ENCODE measurements around the gene CCDC57. TPM values are rescaled to one million over a fixed set of nuclear protein-coding genes. Genes with fewer than 3 reads are reported as not detected.

Gene CCDC57
- total RNA-seq, 1 donor from 2014 or later = 56.6 TPM

DNA sequence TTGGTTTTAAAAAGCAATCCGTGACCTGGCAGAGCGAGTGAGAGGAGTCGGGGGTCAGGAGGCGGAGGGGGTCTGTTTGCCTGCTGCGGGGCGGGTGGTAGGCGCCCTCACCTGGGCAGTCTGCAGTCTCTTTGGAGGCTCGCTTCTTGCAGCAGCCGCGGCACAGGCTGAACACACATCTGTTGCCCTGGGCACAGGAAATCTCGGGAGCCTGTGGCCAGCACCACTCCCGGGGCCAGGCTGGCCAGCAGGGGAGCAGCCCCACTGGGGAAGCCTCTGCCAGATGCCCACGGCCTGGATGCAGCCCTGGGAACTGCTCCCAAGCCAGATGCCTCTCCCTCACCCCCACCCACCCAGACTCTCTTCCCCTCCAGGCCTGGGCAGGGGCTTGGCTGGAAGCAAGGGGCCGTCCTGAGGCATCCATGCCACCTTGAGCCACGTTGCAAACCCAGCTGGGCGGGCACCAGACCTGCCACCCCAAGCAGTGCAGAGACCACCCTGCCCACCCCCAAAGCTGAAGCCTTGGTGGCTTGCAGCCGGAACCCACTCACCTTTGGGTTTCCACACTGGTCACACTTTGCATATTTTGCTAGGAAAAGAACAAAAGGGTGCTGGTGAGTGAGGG, 154.3 kb downstream of the CCDC57 start:
- intact Hi-C loops (cut with micrococcal nuclease) = no loop called here
- no peak overlapping the region for H3K27ac Mint-ChIP-seq
- ATAC-seq (ENCODE audit: low read depth) = no peak
- peaks cover 2% of the 10 kb centered on the region for H3K4me1 Mint-ChIP-seq
- no peaks in the 10 kb centered on the region for H3K27me3 Mint-ChIP-seq
- TF ChIP-seq, protein P1, sequence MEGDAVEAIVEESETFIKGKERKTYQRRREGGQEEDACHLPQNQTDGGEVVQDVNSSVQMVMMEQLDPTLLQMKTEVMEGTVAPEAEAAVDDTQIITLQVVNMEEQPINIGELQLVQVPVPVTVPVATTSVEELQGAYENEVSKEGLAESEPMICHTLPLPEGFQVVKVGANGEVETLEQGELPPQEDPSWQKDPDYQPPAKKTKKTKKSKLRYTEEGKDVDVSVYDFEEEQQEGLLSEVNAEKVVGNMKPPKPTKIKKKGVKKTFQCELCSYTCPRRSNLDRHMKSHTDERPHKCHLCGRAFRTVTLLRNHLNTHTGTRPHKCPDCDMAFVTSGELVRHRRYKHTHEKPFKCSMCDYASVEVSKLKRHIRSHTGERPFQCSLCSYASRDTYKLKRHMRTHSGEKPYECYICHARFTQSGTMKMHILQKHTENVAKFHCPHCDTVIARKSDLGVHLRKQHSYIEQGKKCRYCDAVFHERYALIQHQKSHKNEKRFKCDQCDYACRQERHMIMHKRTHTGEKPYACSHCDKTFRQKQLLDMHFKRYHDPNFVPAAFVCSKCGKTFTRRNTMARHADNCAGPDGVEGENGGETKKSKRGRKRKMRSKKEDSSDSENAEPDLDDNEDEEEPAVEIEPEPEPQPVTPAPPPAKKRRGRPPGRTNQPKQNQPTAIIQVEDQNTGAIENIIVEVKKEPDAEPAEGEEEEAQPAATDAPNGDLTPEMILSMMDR (IDR thresholded peaks at IDR 0.05) = no peak
- H3K4me3 Mint-ChIP-seq = no peak overlapping the region
- no peak for DNase-seq
- ChIA-PET CTCF (no interaction called here), POLR2A (no interaction called here)
- peaks cover 54% of the 10 kb centered on the region for H3K36me3 Mint-ChIP-seq (ENCODE audit: low read depth)
- H3K9me3 Mint-ChIP-seq = no peaks in the 10 kb centered on the region

- no peak overlapping the region for H3K4me3 Mint-ChIP-seq
- peaks cover 50% of the 10 kb centered on the region for H3K36me3 Mint-ChIP-seq (ENCODE audit: low read depth)
- POLR2A ChIA-PET = interaction anchor here (0.6 kb wide), 1 partner anchor 27 kb away, joined by 3 read pairs; no protein-coding TSS in a partner anchor
- DNase-seq = no peak
- no peaks in the 10 kb centered on the region for H3K27me3 Mint-ChIP-seq
- CTCF ChIA-PET = no interaction called here
- H3K27ac Mint-ChIP-seq = no peak overlapping the region
- TF ChIP-seq, protein P1 (IDR thresholded peaks at IDR 0.05) = no peak
- ATAC-seq (ENCODE audit: low read depth) = no peak
- H3K4me1 Mint-ChIP-seq = peaks cover 9% of the 10 kb centered on the region
- intact Hi-C loops (cut with micrococcal nuclease) = no loop called here
- no peaks in the 10 kb centered on the region for H3K9me3 Mint-ChIP-seq
Measured at GRCh38 chr17:82056729-82057621, 155.7 kb downstream of the CCDC57 start.

- no peak overlapping the region for H3K4me3 Mint-ChIP-seq
- intact Hi-C loops (cut with micrococcal nuclease) = no loop called here
Measured at GRCh38 chr17:82055965-82056728, 156.5 kb downstream of the CCDC57 start.

GRCh38 chr17:82055023-82055964, 157.3 kb downstream of the CCDC57 start:
- POLR2A ChIA-PET = interaction anchor here (0.7 to 1.5 kb wide), 3 partner anchors 9 to 11 kb away, joined by 3 to 7 read pairs (median 4); partner anchors contain the start of gene DUS1L
- peaks cover 42% of the 10 kb centered on the region for H3K36me3 Mint-ChIP-seq (ENCODE audit: low read depth)
- intact Hi-C loops (cut with micrococcal nuclease) = no loop called here

More at GRCh38 chr17:82055965-82056728, 156.5 kb downstream of the CCDC57 start:
- no peak for ATAC-seq (ENCODE audit: low read depth)
- Mint-ChIP-seq H3K27ac (no peak overlapping the region), H3K4me1 (peaks cover 9% of the 10 kb centered on the region), H3K36me3 (ENCODE audit: low read depth) (peaks cover 46% of the 10 kb centered on the region), H3K27me3 (no peaks in the 10 kb centered on the region), H3K9me3 (no peaks in the 10 kb centered on the region)
- ChIA-PET CTCF (no interaction called here), POLR2A (interaction anchor here (0.6 to 0.7 kb wide), 2 partner anchors 11 to 26 kb away, joined by 3 read pairs; no protein-coding TSS in a partner anchor)
- TF ChIP-seq, protein P1 (IDR thresholded peaks at IDR 0.05) = no peak
- DNase-seq = no peak

More at GRCh38 chr17:82055023-82055964, 157.3 kb downstream of the CCDC57 start:
- Mint-ChIP-seq H3K27me3 (no peaks in the 10 kb centered on the region), H3K4me1 (peaks cover 15% of the 10 kb centered on the region), H3K9me3 (no peaks in the 10 kb centered on the region), H3K27ac (no peak overlapping the region), H3K4me3 (no peak overlapping the region)
- ATAC-seq (ENCODE audit: low read depth) = no peak
- TF ChIP-seq, protein P1 (IDR thresholded peaks at IDR 0.05) = no peak
- no peak for DNase-seq
- CTCF ChIA-PET = no interaction called here

Measured in activated B cell treated with CpG ODN at 0.5 μM for 24 hours (primary cell).